Hindlimb muscle (tissue), 1 donor: ENCODE results near the gene NRCAM. TPM values are rescaled to one million over a fixed set of nuclear protein-coding genes. Genes with fewer than 3 reads are reported as not detected.
A peak's percentile ranks its signal among the peaks of the same experiment; 100 is the strongest.
"Not testable (repeated sequence)": the region's sequence is repeated elsewhere in the genome, so short reads cannot be mapped to it uniquely, and the experiment has no call there.

Experiments used
- DNase-seq: peaks from one replicate; pipeline ENCODE4 v3.0.0-alpha.2; 2013
- polyA plus RNA-seq: library from polyadenylated mRNA; unstranded; fragments of 120-200 nt; gene quantifications from one replicate; pipeline ENCODE4 v1.2.1, GENCODE V29; 2013; ENCODE audit not compliant: insufficient read length

Gene NRCAM
- polyA plus RNA-seq, 1 donor = 35.1 TPM

DNA sequence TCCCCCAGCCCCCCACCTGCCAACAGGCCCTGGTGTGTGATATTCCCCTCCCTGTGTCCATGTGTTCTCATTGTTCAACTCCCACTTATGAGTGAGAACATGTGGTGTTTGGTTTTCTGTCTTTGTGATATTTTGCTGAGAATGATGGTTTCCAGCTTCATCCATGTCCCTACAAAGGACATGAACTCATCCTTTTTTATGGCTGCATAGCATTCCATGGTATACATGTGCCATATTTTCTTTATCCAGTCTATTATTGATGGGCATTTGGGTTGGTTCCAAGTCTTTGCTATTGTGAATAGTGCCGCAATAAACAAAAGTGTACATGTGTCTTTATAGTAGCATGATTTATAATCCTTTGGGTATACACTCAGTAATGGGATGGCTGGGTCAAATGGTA is 183.3 kb downstream of the NRCAM start:
- DNase-seq = not testable (repeated sequence)

DNA sequence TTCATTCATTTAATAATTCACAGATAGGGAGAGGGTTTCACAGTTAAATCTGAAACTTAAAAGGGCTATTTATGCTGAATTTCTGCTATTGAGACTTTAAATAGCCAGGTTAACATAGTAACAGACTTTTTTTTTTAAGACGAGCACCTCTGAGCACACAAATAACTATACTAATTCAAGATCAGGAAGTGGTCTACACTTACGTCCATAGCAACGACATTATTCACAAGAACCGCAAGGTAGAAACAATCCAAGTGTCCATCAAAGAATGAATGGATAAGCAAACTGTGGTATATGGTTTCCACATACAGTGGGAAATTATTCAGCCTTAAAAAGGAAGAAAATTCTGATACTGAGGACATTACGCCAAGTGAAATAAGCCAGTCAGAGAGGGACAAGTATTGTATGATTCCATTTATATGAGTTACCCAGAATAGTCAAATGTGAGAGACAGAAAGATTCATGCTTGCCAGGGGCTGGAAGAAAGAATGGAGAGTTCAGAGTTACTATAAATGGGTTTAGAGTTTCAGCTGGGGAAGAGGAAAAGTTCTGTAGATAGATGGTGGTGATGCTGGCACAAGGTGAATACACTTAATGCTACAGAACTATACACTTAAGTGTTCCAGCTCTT is 185.7 kb downstream of the NRCAM start:
- DNase-seq = no peak

DNA sequence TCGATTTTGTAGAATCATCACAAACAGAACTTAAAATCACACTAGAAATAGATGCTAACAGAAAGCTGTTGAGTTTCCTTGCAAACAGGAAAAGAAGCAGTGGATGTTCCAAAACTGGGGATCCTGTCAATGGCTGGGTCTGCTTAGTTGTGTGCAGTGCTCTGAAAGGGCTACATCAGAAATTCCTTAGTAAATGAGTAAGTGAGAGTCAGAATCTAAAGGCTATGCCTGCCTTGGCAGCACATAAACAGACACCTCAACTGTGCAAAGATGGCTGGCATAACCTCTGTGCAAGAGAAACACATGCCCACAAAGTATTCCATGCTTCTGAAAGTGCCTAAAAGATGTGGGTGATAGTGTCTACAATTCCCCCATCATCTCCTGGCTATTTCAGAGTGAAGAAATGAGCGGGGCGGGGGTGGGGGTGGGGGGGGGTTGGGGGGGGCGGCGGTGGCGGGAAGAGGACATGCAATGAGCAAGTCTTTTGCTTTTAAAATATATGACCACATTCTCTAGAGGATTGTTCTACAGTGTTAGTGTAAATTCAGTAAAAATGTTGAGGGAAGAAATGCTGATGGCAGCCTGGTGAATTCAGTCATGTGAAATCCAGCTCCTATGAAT is 187.9 kb downstream of the NRCAM start:
- DNase-seq = no peak

DNA sequence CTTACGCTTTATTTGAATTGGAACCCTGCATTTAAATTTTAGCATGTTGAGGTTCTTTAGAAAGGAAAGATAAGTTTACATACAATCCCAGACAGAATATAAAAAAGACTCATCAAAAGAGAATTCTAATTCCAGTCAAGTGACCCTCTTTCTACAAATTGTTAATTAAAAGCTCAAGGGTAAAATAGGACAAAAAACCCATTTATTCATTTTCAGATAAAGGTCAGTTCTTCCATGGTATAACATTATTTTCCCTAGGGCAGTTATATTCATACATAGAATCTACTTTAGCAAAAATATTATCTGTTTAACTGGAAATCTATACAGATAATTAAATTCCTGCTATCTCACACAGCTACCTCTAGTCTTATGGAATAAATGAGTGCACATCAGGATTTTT is 188.6 kb downstream of the NRCAM start:
- DNase-seq = no peak

DNA sequence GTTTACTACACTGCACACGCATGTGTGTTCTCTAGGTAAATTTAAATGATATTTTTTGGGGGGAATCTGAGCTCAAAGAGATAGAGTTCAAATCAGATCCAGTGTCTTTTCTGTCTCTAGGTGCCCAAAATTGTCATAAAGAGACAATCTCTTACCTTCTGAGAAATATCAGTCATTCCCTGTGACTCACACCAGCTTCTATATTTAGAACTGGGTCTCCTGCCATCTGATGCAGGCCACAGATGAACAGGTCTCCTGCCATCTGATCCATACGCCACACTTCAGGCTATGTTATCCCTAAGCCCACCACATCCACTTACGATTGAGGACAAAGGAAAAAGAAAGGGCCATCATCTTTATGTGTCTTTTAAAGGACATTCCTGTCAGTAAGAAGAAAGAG is 189.7 kb downstream of the NRCAM start:
- DNase-seq = no peak

DNA sequence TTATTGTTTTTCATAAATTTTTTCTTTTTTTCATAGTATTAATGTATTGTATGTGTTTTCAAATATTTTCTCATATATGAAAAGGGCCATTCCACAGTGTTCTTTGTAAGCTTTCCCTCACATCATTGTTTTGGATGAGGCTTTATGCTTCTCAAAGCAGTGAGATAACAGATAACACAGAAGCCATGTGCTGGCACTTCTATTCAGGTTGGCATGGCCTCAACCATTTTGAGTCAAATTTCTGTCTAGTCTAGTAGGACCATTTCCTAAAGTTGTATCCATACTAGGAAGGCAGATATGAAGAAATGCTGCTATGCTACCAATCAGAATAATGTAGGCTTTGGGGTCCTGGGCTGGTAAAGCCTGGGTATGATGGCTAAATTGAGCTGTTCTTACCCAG is 190.2 kb downstream of the NRCAM start:
- DNase-seq = no peak

DNA sequence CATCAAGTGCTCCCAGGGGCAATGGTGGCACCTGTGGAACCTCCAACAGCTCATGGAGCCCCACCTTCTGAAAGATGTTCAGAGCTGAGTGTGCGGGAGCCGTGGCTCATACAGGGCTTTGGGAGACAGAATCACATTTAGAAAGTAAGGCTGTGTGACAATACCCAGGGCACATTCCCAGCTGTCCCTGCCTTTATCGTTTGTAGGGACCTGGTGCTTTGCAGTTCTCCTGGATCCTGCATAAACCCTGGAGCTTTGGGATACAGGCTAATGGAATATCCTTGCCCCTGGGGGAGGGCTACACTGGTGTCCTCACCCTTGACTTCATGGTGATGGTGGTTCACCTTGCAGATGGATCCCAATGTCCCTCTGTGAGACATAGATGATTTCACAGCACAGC is 191.2 kb downstream of the NRCAM start:
- DNase-seq = no peak

DNA sequence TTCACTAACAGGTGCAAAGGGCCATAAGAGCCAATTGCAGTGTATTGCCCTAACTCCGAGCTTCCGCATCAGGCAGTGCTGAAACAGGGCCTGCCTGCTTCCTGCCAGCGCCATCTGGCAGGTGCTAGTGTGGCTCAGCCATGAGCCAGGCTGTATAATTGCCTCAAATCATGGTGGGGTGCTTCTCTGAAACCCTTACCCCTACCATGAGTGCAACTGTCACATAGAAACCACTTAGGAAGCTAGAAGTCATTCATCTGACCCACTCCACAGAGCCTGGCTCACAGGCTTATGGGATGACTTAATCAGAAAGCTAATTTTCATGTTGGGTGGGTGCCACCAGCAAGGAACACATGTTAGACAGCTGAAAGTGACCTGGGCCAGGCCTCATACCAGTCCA is 192.8 kb downstream of the NRCAM start:
- DNase-seq = peak; percentile 21

DNA sequence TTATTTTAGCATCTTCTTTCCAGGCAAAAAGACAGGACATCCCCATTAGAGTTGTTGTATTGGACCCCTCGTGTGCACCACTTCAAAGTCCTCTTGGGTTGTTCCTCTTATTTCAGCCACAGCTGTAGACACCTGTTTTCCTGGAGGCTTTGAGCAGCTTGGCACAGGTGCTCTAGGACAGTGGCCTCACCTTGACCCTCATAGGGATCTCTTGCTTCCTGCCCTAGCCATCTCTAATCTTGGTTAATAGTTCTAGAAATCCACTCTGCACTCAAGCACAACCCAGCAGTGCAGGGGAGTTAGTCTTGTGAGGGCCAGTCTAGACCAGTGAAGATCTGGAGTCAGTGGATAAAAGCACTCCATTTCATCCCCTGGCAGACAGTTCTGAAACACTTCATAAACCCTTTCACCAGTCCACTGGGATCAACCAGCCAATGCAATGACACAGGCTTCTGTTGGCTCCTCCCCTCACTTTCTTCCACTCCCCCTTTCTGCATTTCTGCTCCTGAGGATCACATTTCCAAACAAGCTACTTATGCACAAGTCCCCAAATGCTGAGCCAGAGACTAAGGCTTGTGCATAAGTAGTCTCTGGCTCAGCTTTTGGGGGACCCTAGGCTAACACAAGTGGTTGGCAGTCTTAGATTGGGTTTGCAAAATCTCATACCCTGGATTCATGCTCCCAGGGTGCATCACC is 194.5 kb downstream of the NRCAM start:
- no peak for DNase-seq

DNA sequence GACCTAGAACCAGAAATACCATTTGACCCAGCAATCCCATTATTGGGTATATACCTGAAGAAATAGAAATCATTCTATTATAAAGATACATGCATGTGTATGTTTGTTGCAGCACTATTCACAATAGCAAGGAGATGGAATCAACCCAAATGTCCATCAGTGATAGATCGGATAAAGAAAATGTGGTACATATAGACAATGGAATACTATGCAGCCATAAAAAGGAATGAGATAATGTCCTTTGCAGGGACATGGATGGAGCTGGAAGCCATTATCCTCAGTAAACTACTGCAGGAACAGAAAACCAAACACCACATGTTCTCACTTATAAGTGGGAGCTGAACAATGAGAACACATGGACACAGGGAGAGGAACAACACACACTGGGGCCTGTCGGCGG is 196.8 kb downstream of the NRCAM start:
- DNase-seq = not testable (repeated sequence)

DNA sequence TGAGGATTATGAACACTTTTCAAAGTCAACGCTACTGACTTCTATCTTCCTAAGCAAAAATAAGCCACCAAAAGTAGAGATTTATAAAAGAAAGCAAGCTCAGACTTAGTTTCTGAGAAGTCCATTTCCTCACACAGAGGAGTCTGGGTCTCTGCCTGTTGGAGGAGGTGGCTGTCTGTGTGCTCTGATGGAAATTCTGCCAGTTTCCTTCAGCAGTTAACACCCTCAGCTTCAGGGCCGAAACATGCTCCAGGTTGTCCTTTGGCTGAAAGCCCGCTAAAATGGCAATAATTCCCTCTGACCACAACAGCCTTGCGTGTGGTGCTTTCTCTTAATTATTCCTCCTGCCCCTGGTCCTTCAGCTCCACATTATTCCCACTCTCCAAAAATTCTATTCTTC is 198.3 kb downstream of the NRCAM start:
- no peak for DNase-seq

DNA sequence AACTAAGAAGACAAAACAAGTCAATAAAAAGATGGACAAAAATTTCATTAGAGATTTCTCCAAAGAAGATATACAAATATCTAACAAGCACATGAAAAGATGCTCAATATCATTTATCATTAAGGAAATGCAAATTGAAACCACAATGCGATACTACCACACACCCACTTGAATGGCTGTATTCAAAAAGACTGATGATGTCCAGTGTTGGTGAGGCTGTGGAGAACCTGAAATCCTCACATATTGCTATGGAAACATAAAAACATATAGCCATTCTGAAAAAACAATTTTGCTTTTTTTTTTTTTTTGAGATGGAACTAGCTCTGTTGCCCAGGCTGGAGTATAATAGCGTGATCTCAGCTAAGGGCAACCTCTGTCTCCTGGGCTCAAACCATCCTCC is 202.0 kb downstream of the NRCAM start:
- no peak for DNase-seq

DNA sequence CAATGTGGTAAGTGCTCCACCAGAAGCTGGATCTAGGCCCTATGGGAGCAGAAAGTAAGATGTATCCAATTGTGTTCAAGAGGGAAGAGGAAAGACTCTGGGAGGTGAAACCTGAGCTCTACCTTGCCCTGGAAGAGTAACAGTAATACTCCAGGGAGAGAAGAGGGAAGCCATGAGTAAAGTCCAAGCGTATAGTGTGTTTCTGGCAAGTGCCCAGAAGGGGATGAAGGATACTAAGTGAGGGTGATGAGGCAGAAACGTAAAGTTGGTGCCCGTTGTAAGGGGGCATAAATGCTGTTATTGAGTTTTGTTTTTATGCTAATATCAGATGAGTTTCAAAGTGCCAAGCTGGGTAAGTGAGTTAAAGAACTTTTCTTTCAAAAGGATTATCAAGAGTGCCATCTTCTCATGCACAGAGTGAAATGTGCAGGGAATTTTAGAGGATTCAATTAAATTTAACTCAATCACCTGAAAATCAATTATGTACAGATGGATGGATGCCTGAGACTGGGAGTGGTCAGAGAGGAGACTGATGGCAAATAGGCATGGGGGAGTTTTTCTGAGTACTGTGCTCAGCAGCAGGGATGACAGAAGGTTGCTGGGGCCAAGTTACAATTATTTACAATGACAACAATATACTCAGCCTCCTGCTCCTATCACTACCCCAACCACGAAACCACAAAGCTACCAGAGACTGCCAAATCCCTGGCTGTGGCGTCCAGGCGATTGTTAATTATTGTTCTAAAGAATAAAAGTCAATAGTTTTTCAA is 202.8 kb downstream of the NRCAM start:
- no peak for DNase-seq

DNA sequence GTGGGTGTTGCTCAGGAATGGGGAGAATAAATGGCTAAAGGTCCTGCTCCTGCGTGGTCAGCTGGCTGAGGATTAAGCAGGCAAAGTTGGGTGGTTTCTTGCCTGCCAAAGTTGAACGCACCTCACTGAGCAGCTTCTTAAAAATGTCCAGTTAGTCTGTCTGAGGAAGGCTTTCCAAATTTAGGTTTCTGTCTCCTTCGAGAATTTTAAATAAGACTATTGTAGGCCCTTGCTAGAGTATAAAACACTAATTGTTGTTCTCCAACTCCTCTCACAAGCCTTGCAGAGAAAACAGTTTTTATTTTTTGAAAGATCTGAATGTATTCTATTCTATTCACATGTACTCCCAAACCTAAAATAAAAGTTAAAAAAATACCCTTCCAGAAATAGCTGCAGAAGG is 204.1 kb downstream of the NRCAM start:
- DNase-seq = no peak

DNA sequence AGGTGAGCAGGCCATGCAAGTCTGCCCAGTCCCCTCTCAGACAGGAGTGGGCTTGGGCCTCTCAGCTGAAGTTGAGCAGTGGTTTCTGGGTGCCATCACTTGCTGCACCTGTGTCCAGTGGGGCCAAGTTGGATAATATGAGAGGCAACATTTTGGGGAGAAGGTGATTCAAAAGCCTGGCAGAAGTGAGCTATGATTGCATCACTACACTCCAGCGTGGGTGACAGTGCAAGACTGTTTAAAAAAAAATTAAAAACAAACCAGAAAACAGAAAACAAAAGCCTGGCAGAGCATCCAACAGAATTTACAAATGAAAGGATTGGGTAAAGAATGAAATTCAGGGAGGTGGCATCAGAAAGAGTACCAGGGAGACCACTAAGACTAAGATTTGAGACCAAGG is 204.5 kb downstream of the NRCAM start:
- DNase-seq = no peak

DNA sequence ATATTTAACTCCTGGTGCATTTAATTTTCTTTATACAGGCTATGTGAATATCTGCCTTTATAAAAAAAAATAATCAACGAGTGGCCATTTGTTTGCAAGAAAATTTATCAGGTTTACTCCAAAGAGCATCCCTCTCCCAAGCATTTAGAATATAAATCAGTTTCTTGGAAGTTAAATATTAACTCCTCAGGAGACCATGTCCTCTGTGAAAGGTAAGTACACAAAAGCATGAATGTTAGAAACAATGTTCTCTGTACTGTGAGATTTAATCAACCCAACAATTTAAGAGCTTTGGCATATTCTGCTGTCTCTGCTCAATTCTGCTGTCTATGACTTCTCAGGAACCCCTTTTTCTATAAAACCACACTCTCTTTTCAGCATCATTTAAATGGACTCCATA is 206.8 kb downstream of the NRCAM start:
- no peak for DNase-seq

DNA sequence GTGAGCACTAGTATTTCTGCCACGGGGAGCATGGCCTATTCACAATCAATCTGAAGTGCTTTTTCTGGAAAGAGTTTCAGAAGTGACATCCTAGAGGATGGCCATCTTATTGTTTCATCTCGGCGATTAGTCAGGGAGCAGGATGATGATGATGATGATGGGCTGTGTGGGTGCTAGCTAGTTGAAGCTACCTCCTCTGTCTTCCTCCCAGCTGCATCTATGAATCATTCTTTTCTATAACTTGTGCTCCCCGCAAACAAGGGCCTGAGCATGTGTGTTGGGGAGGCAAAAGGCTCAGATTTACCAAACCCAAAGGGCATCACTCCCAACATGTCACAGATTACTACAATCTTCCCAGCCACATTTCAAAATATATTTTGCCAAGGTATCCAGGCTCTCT is 207.4 kb downstream of the NRCAM start:
- no peak for DNase-seq

DNA sequence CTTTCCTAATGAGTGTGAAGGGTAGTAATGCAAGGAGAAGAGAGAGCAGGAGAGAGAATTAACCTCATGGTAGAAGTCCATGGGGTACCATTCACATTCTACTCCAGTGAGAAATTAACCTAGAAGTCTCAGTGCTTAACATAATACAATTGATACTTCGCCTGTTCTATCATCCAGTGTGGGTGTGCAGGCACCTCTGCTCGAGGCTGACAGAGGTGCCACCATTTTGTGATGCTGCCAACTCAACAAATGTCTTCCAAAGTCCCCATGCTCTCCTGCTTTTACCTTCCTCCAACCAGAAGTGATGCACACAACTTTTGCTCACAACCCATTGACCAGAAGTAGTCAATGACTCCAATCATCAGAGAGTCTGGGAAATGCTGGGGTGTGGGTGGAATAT is 207.8 kb downstream of the NRCAM start:
- DNase-seq = no peak

DNA sequence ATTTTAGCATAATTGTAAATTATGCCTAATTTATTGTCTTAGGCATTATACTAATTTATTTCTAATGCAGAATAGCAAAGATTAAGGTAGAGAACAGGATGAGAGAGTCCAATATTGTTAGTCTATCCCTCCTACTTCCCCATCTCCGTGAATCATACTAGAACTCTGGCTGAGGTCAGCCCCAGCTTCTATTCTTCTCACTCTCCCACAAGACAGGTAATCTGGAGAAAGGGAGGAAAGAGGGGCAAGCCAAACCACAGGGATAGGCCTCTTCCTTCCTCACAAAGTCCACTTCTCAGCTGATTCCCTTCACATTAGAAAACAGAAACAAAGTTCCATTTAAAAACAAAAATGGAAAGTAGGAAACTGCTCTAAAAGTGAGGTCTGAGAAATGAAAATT is 208.6 kb downstream of the NRCAM start:
- DNase-seq = no peak

DNA sequence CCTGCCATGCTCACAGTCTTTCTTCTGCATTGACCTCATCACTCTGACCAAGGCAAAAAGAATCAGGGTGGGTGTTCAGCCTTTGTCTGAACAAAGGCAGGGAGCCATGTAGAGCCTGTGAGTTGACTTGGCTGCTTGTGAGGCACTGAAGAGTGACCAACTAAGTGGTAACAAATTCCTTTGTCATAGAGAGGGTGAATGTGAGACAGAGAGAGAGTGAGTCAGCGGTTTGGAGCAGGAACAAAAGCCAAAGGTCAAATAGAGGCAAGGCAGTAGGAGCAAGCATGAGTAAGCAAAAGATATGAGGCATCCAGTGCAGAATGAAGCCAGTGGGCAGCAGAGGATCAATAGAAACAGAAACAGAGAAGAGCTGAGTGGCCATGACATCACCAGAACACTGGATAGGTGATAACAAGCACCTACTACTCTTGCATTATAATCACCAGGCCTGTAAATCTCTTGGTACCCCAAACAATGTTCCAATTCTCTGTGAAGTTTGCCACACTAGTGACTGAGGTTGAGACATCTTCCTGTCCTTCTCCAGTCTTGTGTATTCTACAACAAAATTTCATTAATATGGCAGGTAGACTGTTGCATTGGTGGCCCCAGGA is 209.9 kb downstream of the NRCAM start:
- no peak for DNase-seq

DNA sequence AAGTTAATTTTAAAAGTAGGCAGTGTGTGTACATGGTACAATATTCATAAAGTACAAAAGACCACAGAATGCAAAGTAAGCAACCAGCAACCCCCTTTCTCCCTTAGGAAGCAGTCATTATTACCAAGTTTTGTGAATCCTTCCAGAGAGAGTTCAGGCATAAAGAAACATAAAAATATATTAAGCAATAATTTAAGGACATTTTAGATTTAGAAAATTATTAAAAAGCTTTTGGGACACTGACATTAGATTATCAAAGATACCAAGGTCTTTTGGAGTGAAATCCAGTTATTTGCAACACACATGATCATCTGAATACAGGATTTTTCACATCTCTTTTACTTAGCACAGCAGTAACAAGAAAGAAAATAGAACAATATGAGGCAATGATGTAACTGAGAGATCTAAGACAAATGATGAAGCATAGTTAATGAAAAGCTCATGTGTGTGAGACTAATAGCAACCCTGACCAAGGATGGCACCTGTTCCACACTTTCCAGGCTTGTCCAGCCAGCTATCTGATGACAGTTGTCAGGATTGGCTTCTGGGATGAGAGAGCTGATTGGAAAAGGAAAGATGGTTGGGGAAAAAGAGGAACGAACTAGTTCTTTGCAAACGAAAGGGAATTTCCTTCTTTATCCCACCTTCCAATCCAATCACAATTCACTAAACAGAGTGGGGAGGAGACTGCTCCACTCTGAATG is 210.6 kb downstream of the NRCAM start:
- no peak for DNase-seq

DNA sequence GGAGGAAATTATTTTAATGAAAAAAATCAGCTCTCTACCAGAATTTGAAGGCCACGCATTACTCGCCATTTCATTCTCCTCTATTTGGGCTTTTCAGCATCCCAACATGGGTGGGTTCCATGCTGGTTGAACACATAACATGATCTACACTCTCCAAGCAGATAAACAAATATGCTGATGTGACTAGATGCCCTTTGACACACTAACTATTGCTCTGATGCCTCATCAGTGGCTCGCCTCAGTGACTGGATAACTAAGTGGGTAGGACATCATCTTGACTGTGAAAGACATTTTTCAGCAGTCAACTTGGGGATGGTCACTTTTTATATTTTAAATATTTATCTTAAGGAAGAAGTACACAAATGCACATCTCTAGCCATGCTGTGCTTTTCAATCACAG is 212.1 kb downstream of the NRCAM start:
- no peak for DNase-seq
